ENCODE measurements around the gene ZSCAN26.

DNA sequence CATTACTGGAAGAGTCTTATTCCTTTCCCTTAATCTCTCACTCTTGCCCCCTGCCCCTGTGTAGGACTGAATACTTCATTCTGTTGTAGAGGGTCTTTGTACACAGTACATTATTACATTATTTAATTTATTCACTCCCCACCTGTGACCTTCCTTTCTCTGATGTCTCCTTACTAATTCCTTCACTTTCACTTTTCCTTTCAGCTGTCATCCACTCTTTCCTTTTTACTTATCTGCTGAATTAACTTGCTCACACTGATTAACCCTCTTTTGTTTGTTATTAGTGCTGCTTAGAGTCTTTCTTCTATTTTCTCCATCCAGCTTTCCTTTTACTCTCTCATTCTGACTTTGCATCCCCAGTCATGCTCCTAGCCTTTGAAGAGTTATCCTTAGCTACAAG is 7.9 kb downstream of the ZSCAN26 start:
- TF ChIP-seq, protein P1, sequence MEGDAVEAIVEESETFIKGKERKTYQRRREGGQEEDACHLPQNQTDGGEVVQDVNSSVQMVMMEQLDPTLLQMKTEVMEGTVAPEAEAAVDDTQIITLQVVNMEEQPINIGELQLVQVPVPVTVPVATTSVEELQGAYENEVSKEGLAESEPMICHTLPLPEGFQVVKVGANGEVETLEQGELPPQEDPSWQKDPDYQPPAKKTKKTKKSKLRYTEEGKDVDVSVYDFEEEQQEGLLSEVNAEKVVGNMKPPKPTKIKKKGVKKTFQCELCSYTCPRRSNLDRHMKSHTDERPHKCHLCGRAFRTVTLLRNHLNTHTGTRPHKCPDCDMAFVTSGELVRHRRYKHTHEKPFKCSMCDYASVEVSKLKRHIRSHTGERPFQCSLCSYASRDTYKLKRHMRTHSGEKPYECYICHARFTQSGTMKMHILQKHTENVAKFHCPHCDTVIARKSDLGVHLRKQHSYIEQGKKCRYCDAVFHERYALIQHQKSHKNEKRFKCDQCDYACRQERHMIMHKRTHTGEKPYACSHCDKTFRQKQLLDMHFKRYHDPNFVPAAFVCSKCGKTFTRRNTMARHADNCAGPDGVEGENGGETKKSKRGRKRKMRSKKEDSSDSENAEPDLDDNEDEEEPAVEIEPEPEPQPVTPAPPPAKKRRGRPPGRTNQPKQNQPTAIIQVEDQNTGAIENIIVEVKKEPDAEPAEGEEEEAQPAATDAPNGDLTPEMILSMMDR (conservative IDR thresholded peaks at IDR 0.05; ENCODE audit: low read depth, low read length): no peak
- no peak for TF ChIP-seq POLR2A (IDR thresholded peaks at IDR 0.05; ENCODE audit: low read depth, low read length)
- no peak for TF ChIP-seq MAZ (IDR thresholded peaks at IDR 0.05; ENCODE audit: borderline replicate concordance, low read depth, low read length)
- TF ChIP-seq RCOR1 (IDR thresholded peaks at IDR 0.05; ENCODE audit: insufficient replicate concordance, low read length): no peak
- no peak for TF ChIP-seq MAFK (IDR thresholded peaks at IDR 0.05; ENCODE audit: low read depth, low read length)
- no peak for TF ChIP-seq MXI1 (IDR thresholded peaks at IDR 0.05; ENCODE audit: borderline replicate concordance, low read depth, low read length)
- no peak for TF ChIP-seq RFX5 (IDR thresholded peaks at IDR 0.05; ENCODE audit: low read depth, low read length)
- TF ChIP-seq, protein P2, sequence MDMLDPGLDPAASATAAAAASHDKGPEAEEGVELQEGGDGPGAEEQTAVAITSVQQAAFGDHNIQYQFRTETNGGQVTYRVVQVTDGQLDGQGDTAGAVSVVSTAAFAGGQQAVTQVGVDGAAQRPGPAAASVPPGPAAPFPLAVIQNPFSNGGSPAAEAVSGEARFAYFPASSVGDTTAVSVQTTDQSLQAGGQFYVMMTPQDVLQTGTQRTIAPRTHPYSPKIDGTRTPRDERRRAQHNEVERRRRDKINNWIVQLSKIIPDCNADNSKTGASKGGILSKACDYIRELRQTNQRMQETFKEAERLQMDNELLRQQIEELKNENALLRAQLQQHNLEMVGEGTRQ (IDR thresholded peaks at IDR 0.05; ENCODE audit: low read depth, low read length): no peak

Measured in IMR-90 (cell line).